ENCODE measurements around the gene RNASE13. TPM values are rescaled to one million over a fixed set of nuclear protein-coding genes. Genes with fewer than 3 reads are reported as not detected.

The RNASE13 gene
- total RNA-seq, 4 donors from 2014 or later = not detected

- 86 to 90% methylated on average over 9 of the region's 9 CpGs for WGBS, 2 donors
- no peak overlapping the region for H3K4me3 ChIP-seq (ENCODE audit: low read depth, poor library complexity, severe bottlenecking)
- DNase-seq (ENCODE audit: low spot score in 2 of 2) = peak in 1 of 2 donors; percentile 83
- intact Hi-C loops (cut with DNase I; ENCODE audit: low total_unique reads) = no loop called here
- TF ChIP-seq, protein P1, sequence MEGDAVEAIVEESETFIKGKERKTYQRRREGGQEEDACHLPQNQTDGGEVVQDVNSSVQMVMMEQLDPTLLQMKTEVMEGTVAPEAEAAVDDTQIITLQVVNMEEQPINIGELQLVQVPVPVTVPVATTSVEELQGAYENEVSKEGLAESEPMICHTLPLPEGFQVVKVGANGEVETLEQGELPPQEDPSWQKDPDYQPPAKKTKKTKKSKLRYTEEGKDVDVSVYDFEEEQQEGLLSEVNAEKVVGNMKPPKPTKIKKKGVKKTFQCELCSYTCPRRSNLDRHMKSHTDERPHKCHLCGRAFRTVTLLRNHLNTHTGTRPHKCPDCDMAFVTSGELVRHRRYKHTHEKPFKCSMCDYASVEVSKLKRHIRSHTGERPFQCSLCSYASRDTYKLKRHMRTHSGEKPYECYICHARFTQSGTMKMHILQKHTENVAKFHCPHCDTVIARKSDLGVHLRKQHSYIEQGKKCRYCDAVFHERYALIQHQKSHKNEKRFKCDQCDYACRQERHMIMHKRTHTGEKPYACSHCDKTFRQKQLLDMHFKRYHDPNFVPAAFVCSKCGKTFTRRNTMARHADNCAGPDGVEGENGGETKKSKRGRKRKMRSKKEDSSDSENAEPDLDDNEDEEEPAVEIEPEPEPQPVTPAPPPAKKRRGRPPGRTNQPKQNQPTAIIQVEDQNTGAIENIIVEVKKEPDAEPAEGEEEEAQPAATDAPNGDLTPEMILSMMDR (IDR thresholded peaks at IDR 0.05) = no peak
- no peak for TF ChIP-seq POLR2A (IDR thresholded peaks at IDR 0.05)
Measured at GRCh38 chr14:21072781-21073339, 38.3 kb upstream of the RNASE13 start.

DNA sequence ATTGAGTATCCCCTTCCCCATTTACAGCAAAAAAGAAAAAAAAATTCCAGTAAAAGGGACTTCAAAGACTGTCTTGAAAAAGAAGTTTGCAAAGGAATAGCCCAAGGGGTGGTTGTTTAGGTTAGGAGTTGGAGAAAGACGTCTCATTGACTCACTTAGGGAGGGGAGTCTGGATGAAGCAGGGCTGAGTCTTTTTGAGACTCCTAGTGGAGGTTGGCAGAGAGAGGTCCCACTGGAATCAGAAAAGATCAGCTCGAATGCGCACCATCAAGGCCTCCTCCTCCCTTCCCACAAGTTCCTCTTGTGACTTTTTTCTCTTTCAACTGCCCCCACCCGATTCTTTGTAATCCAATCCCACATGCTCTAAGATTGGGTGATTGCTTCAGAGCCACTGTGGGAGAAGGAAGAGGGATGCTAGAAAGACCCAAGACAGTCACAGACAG is 37.4 kb upstream of the RNASE13 start:
- intact Hi-C loops (cut with DNase I; ENCODE audit: low total_unique reads) = no loop called here
- TF ChIP-seq, protein P1 (IDR thresholded peaks at IDR 0.05) = no peak
- no peak for TF ChIP-seq POLR2A (IDR thresholded peaks at IDR 0.05)
- 26 to 34% methylated on average over 4 of the region's 4 CpGs for WGBS, 2 donors
- DNase-seq (ENCODE audit: low spot score in 2 of 2) = peak; percentile 54 to 79
- H3K4me3 ChIP-seq (ENCODE audit: low read depth, poor library complexity, severe bottlenecking) = no peak overlapping the region

- peak; percentile 79 to 97 for DNase-seq (ENCODE audit: low spot score in 2 of 2)
- TF ChIP-seq POLR2A (IDR thresholded peaks at IDR 0.05) = no peak
- TF ChIP-seq, protein P1 (IDR thresholded peaks at IDR 0.05) = no peak
- intact Hi-C loops (cut with DNase I; ENCODE audit: low total_unique reads) = no loop called here
Measured at GRCh38 chr14:21071225-21072030, 36.8 kb upstream of the RNASE13 start.

GRCh38 chr14:21070610-21071224 is 36.1 kb upstream of the RNASE13 start:
- DNase-seq (ENCODE audit: low spot score in 2 of 2) = peak in 1 of 2 donors; percentile 89
- intact Hi-C loops (cut with DNase I; ENCODE audit: low total_unique reads) = no loop called here
- 0% methylated on average over 20 to 23 of the region's 23 CpGs for WGBS, 2 donors
- H3K4me3 ChIP-seq (ENCODE audit: low read depth, poor library complexity, severe bottlenecking) = peak overlapping the region; percentile 55
- TF ChIP-seq POLR2A (IDR thresholded peaks at IDR 0.05) = no peak
- TF ChIP-seq, protein P1 (IDR thresholded peaks at IDR 0.05) = no peak

More at GRCh38 chr14:21071225-21072030, 36.8 kb upstream of the RNASE13 start:
- peak overlapping the region; percentile 55 for H3K4me3 ChIP-seq (ENCODE audit: low read depth, poor library complexity, severe bottlenecking)
- 1 to 2% methylated on average over 35 to 37 of the region's 37 CpGs for WGBS, 2 donors

- peak in 1 of 2 donors; percentile 90 for DNase-seq (ENCODE audit: low spot score in 2 of 2)
- TF ChIP-seq, protein P1 (IDR thresholded peaks at IDR 0.05) = no peak
- no peak for TF ChIP-seq POLR2A (IDR thresholded peaks at IDR 0.05)
- 0% methylated on average over 19 to 34 of the region's 63 CpGs for WGBS, 2 donors
- H3K4me3 ChIP-seq (ENCODE audit: low read depth, poor library complexity, severe bottlenecking) = peak within 1 kb of the TSS; percentile 55
- intact Hi-C loops (cut with DNase I; ENCODE audit: low total_unique reads) = no loop called here
Measured at GRCh38 chr14:21070083-21070609, 35.5 kb upstream of the RNASE13 start, which contains the start of gene ARHGEF40. Gene ARHGEF40 (plus strand): TSS chr14:21070304. CDS start chr14:21070397, 93 bp downstream.
